Measurements from ENCODE around the gene UBA1. TPM values are rescaled to one million over a fixed set of nuclear protein-coding genes. Genes with fewer than 3 reads are reported as not detected.
A peak's percentile ranks its signal among the peaks of the same experiment; 100 is the strongest.

UBA1 gene
- total and polyA plus RNA-seq, 2 of the 13 experiments (the other 11 are each of a cell fraction or from before 2014, with no cell fraction given) = 93.3 to 129 TPM

DNA sequence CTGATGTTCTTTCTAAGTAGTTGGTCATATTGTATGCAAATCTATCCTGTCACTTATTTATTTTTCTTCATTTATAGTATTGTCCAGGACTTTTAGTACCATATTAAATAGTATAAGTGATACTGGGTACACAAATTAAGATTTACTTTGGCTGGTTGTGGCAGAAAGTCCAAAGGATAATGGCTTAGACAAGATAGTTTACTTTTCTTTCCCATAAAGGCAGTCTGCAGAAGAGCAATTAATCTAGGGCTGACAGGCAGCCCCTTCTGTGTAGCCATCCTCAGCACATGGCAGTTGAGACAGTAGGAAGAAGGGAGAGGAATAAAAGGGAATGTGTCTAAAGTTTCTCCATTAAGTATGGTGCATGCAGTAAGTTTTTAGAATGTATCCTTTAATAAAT is 42.2 kb upstream of the UBA1 start:
- peaks cover 14% of the 10 kb centered on the region for H3K4me1 ChIP-seq (ENCODE audit: insufficient read depth, low read length)
- intact Hi-C loops (cut with micrococcal nuclease; ENCODE audit: unreplicated experiment) = no loop called here
- in situ Hi-C loops (cut with HindIII; ENCODE audit: extremely low pct_ligation_motif_present, low pct_unique_long_range_greater_than_20kb) = no loop called here
- peaks cover 56% of the 10 kb centered on the region for H3K79me2 ChIP-seq (ENCODE audit: insufficient read depth, low read length)
- BruUV-seq (replicated peaks) = TSS peak; percentile 18
- no peaks in the 10 kb centered on the region for H3K27me3 ChIP-seq (ENCODE audit: control insufficient read depth in 1 of 2, insufficient read depth in 2 of 2, low read length in 2 of 2)
- ChIA-PET POLR2A (no interaction called here), CTCF (ENCODE audit: low intra/inter-chr PET ratio, low total read pairs) (no interaction called here)
- peaks cover 14% of the 10 kb centered on the region; the same call in 1 of the 2 replicates for H4K20me1 ChIP-seq (ENCODE audit: insufficient read depth, low read length)
- H3K27ac ChIP-seq (ENCODE audit: extremely low read length, insufficient read depth, low read length) = no peak overlapping the region
- no peak for ATAC-seq
- H2AFZ ChIP-seq (ENCODE audit: low read length) = no peak overlapping the region
- no peak overlapping the region for H3K4me3 ChIP-seq (replicated peaks in 1 of 3; ENCODE audit: insufficient read depth in 1 of 3, low read depth in 2 of 3, low read length in 3 of 3)
- no peaks in the 10 kb centered on the region for H3K9me3 ChIP-seq (ENCODE audit: low read length)
- no peak overlapping the region for H3K9ac ChIP-seq (ENCODE audit: insufficient read depth, low read depth, low read length)
- FAIRE-seq = no peak
- peaks cover 0 to 10% of the 10 kb centered on the region in 2 experiments; a peak in 1 of 5 replicates for H3K36me3 ChIP-seq (replicated peaks in 1 of 2; ENCODE audit: control insufficient read depth in 1 of 2, insufficient read depth in 2 of 2, low read length in 2 of 2)
- H3K4me2 ChIP-seq (ENCODE audit: low read depth, low read length) = no peak overlapping the region
- TF ChIP-seq ZNF563 (CRISPR knock-in tag; IDR thresholded peaks at IDR 0.05) (no peak), ARNTL (CRISPR knock-in tag; IDR thresholded peaks at IDR 0.05) (no peak), SRSF9 (IDR thresholded peaks at IDR 0.05; ENCODE audit: borderline replicate concordance, insufficient read depth, low read depth, low read length, poor library complexity, severe bottlenecking) (no peak), ZNF766 (CRISPR knock-in tag; IDR thresholded peaks at IDR 0.05; ENCODE audit: borderline replicate concordance) (no peak), MAFG (CRISPR knock-in tag; IDR thresholded peaks at IDR 0.05) (no peak), SRSF1 (optimal IDR thresholded peaks at IDR 0.05; ENCODE audit: low read depth, low read length) (no peak), ATF7 (IDR thresholded peaks at IDR 0.05) (no peak), ATF7 (CRISPR knock-in tag; IDR thresholded peaks at IDR 0.05) (no peak)
- TF ChIP-seq, protein P1, sequence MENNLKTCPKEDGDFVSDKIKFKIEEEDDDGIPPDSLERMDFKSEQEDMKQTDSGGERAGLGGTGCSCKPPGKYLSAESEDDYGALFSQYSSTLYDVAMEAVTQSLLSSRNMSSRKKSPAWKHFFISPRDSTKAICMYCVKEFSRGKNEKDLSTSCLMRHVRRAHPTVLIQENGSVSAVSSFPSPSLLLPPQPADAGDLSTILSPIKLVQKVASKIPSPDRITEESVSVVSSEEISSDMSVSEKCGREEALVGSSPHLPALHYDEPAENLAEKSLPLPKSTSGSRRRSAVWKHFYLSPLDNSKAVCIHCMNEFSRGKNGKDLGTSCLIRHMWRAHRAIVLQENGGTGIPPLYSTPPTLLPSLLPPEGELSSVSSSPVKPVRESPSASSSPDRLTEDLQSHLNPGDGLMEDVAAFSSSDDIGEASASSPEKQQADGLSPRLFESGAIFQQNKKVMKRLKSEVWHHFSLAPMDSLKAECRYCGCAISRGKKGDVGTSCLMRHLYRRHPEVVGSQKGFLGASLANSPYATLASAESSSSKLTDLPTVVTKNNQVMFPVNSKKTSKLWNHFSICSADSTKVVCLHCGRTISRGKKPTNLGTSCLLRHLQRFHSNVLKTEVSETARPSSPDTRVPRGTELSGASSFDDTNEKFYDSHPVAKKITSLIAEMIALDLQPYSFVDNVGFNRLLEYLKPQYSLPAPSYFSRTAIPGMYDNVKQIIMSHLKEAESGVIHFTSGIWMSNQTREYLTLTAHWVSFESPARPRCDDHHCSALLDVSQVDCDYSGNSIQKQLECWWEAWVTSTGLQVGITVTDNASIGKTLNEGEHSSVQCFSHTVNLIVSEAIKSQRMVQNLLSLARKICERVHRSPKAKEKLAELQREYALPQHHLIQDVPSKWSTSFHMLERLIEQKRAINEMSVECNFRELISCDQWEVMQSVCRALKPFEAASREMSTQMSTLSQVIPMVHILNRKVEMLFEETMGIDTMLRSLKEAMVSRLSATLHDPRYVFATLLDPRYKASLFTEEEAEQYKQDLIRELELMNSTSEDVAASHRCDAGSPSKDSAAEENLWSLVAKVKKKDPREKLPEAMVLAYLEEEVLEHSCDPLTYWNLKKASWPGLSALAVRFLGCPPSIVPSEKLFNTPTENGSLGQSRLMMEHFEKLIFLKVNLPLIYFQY (CRISPR knock-in tag; IDR thresholded peaks at IDR 0.05; ENCODE audit: borderline replicate concordance) = no peak
- TF ChIP-seq, protein P2, sequence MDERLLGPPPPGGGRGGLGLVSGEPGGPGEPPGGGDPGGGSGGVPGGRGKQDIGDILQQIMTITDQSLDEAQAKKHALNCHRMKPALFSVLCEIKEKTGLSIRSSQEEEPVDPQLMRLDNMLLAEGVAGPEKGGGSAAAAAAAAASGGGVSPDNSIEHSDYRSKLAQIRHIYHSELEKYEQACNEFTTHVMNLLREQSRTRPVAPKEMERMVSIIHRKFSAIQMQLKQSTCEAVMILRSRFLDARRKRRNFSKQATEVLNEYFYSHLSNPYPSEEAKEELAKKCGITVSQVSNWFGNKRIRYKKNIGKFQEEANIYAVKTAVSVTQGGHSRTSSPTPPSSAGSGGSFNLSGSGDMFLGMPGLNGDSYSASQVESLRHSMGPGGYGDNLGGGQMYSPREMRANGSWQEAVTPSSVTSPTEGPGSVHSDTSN (CRISPR knock-in tag; IDR thresholded peaks at IDR 0.05) = no peak
- TF ChIP-seq, protein P3, sequence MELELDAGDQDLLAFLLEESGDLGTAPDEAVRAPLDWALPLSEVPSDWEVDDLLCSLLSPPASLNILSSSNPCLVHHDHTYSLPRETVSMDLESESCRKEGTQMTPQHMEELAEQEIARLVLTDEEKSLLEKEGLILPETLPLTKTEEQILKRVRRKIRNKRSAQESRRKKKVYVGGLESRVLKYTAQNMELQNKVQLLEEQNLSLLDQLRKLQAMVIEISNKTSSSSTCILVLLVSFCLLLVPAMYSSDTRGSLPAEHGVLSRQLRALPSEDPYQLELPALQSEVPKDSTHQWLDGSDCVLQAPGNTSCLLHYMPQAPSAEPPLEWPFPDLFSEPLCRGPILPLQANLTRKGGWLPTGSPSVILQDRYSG (CRISPR knock-in tag; IDR thresholded peaks at IDR 0.05) = no peak
- no peak for DNase-seq (ENCODE audit: low spot score)
